GM21390 (cell line): ENCODE measurements around the gene WDR43.
"Not testable (repeated sequence)": the region's sequence is repeated elsewhere in the genome, so short reads cannot be mapped to it uniquely, and the experiment has no call there.

Source experiments
- ATAC-seq: cut with Tn5 transposase; IDR thresholded peaks from one replicate; pipeline ENCODE4 v1.9.1; 2021; ENCODE audit not compliant: unreplicated experiment

The WDR43 gene

DNA sequence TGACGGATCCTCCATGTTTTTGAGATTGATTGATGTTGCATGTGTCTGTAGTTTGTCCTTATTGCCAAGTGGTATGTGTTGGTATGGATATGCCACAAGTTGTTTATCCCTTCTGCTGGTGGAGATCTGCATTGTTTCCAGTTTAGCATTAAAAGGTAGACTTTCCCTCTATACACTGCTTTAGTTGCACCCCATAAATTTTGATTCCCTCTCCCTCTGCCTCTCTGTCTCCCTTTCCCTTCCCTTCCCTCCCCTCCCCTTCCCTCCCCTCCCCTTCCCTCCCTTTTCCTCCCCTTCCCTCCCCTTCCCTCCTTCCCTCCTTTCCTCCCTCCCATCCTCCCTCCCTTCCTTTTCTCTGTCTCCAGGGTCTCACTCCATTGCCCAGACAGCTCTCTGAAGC is 68.0 kb downstream of the WDR43 start:
- no peak for ATAC-seq

- ATAC-seq, result no peak
These were observed 76.1 kb downstream of the WDR43 start for GRCh38 chr2:28970464-28971160.

DNA sequence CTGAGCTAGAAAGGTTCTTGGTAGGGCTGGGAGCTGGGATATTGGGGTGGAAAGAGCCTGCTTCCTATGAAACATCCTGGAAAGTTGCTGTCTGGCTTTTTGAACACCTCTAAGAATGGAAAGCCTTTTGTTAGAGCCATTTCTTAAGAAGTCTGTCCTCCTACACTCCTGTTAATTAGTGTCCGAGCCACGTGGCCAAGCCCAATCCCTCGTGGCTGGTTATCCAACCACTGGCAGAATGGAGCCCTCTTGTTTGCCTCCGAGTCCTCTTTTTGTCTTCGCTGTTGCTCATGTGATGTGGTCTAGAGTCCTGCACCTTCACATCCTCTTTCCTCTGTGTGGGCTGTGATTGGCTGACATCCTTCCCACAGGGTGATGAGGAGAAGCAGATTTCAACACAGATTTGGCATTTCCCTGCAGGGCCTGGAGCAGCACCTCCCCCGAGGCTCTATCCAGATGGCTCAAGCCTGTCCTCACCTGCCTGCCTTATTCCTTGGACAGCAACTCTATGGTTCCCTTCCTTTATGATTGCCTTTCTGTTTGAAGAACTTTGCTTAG is 78.4 kb downstream of the WDR43 start:
- no peak for ATAC-seq

- no peak for ATAC-seq
These were observed 79.8 kb downstream of the WDR43 start for GRCh38 chr2:28974252-28974651.

- no peak for ATAC-seq
These were observed 81.2 kb downstream of the WDR43 start for GRCh38 chr2:28975671-28976070.

- ATAC-seq, result no peak
These were observed 82.1 kb downstream of the WDR43 start for GRCh38 chr2:28976584-28976983.

DNA sequence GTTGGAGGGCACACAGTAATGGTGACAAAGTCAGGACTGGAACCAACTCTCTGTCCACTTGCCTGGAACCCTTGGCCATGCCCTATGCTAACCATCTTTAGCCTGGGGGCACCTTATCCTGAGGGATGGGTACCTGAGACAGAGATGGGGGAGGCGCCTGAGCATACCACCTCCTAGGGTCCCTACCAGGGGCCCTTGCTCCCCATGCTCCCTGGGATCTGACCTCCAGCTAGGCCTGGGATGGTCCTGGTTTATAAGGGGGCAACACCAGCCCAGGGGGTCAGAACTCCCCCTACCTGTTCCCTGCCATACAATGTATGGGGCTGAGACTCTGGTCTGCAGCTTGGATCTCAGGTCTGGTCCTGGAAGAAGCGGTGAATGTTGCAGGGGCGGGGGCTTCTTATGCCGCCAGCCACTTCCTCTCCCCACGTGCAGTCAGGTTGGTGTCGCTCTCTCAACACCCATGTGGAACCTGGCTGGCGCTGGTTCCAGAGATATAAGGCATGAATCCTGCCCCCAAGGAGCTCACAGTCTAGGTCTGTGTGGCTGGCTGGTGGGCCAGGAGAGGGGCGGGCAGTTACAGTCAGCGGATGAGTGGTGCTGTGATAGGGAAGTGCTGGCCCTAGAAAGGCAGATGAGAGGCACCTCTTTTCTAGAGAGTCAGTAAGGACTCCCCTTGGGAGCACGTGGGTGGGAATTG is 82.9 kb downstream of the WDR43 start:
- ATAC-seq, result no peak

DNA sequence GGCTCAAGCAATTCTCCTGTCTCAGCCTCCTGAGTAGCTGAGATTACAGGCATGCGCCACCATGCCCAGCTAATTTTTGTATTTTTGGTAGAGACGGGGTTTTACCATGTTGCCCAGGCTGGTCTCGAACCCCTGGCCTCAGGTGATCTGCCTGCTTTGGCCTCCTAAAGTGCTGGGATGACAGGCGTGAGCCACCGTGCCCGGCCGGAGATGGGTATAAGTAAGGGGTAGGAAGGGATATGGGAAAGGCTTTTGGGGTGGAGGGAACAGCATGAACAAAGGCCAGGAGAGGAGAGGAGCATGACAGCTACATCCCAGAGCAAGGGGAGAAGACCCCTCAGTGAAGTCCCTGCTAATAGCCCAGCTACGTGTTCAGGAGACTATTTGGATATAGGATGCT is 83.5 kb downstream of the WDR43 start:
- not testable (repeated sequence) for ATAC-seq

DNA sequence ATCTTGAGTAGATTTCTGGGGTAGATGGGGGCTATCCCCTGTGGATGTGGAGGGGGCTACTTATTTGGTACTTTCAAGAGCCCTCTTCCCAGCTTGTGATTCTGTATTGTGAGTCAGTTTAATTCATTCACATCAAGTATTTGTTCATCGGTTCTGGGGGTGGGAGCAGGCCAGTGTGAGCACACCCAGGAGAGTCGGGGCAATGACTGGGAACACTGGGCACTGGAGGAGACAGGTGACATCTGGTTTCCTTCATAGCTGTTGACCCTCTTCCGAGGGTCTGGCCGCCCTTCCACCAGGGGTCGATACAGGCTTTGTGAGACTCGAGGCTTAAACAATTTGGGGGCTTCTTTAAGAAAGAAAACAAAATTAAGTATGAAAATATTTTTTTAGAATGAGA is 84.1 kb downstream of the WDR43 start:
- no peak for ATAC-seq

GRCh38 chr2:28979041-28979440 is 84.6 kb downstream of the WDR43 start:
- no peak for ATAC-seq

GRCh38 chr2:28979576-28980366 is 85.3 kb downstream of the WDR43 start:
- ATAC-seq, result no peak

- no peak for ATAC-seq
These were observed 86.0 kb downstream of the WDR43 start for GRCh38 chr2:28980368-28981015.

GRCh38 chr2:28981016-28981441 is 86.6 kb downstream of the WDR43 start, which contains the start of gene TOGARAM2:
Gene TOGARAM2 (plus strand): TSS chr2:28981298. CDS start chr2:28994835, 13,537 bp downstream.
- no peak for ATAC-seq

- no peak for ATAC-seq
These were observed 87.3 kb downstream of the WDR43 start for GRCh38 chr2:28981620-28982376.

- no peak for ATAC-seq
These were observed 88.0 kb downstream of the WDR43 start for GRCh38 chr2:28982381-28982950.

GRCh38 chr2:28986429-28986828 is 92.0 kb downstream of the WDR43 start:
- no peak for ATAC-seq

- ATAC-seq, result no peak
These were observed 95.5 kb downstream of the WDR43 start for GRCh38 chr2:28989973-28990372.

DNA sequence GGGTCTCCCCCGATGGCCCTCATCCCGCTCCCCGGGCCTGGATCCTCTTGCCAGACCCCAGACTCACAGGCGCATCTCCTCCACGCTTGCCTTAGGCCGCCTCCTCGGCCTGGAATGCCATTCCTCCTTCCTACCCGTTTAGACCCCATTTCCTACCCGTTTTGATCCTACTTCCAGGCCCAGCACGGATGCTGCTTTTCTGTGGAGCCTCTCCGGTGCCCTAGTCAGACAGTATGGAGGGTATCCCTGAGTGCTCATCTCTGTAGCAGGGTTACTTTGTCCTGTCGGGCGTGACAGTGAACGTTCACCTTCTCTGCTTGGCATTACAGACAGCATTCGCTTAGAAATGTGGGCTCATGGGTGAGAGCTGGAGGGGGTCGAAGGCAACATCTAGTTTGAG is 96.0 kb downstream of the WDR43 start:
- no peak for ATAC-seq

GRCh38 chr2:28991021-28991420 is 96.6 kb downstream of the WDR43 start:
- no peak for ATAC-seq

DNA sequence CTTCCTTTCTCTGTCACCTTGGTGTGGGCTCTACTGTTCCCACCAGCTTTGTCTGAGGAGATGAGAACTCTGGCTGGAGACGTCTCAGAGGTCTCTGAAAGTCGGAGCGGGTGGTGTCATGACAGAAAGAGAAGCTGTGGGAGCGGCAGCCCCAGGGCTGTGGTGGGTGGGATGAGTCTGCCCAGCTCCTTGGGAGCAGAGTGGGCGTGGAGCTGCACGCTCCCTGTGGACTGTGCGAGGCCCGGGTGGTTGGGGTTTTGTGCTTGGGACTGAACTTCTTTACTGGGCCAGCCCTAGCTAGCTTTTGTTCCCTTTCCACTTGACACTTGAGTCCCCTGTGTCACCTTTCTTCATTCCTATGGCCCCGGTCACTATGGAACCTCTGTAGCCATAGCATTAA is 97.0 kb downstream of the WDR43 start:
- no peak for ATAC-seq
